AG10803 (cell line): ENCODE measurements around the gene RBM6.
A peak's percentile ranks its signal among the peaks of the same experiment; 100 is the strongest.

ENCODE experiments used
- DNase-seq: peaks from one replicate; pipeline ENCODE4 v3.0.0; 2010; ENCODE audit warnings: low read depth
- H3K4me3 ChIP-seq: 2 replicates; pipeline ENCODE4 v1.5.1; 2011; ENCODE audit warnings: mild to moderate bottlenecking, low read length, control low read depth
- TF ChIP-seq, protein P1 (sequence below): conservative IDR thresholded peaks from 2 replicates; pipeline ENCODE4 v1.5.1; 2011; ENCODE audit warnings: mild to moderate bottlenecking, low read length, control low read depth, inconsistent platforms

The RBM6 gene

DNA sequence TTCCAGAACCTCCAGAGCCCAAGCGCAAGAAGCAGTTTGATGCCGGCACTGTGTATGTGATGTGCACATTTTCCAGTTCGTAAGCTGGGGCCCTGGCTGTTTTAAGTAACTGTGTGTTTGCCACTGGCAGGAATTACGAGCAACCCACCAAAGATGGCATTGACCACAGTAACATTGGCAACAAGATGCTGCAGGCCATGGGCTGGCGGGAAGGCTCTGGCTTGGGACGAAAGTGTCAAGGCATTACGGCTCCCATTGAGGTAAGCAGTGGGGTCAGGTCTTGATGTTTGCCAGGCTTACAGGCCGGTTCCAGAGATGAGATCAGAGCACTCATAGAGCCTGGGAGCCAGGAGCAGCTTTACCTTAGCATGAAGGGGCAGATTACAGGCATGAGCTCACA is 177.2 kb downstream of the RBM6 start:
- DNase-seq, result no peak
- TF ChIP-seq, protein P1, sequence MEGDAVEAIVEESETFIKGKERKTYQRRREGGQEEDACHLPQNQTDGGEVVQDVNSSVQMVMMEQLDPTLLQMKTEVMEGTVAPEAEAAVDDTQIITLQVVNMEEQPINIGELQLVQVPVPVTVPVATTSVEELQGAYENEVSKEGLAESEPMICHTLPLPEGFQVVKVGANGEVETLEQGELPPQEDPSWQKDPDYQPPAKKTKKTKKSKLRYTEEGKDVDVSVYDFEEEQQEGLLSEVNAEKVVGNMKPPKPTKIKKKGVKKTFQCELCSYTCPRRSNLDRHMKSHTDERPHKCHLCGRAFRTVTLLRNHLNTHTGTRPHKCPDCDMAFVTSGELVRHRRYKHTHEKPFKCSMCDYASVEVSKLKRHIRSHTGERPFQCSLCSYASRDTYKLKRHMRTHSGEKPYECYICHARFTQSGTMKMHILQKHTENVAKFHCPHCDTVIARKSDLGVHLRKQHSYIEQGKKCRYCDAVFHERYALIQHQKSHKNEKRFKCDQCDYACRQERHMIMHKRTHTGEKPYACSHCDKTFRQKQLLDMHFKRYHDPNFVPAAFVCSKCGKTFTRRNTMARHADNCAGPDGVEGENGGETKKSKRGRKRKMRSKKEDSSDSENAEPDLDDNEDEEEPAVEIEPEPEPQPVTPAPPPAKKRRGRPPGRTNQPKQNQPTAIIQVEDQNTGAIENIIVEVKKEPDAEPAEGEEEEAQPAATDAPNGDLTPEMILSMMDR, result no peak
- no peak overlapping the region for H3K4me3 ChIP-seq

DNA sequence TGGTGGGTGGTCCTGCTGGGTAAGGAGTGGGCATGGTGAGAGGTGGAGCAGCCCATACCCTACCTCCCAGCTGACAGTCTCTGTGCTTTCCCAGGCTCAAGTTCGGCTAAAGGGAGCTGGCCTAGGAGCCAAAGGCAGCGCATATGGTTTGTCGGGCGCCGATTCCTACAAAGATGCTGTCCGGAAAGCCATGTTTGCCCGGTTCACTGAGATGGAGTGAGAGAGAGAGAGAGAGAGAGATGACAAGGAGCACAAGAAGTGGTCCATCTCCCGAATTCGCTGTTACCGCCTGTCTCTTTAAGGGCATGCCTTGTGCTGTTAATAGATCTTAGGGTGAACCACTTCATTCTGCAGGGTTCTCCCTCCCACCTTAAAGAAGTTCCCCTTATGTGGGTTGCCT is 178.3 kb downstream of the RBM6 start:
- DNase-seq, result no peak
- no peak overlapping the region for H3K4me3 ChIP-seq
- TF ChIP-seq, protein P1, result no peak

- TF ChIP-seq, protein P1, result no peak
- DNase-seq, result no peak
- H3K4me3 ChIP-seq, result no peak overlapping the region
Measured at GRCh38 chr3:50119786-50120185, 179.8 kb downstream of the RBM6 start.

DNA sequence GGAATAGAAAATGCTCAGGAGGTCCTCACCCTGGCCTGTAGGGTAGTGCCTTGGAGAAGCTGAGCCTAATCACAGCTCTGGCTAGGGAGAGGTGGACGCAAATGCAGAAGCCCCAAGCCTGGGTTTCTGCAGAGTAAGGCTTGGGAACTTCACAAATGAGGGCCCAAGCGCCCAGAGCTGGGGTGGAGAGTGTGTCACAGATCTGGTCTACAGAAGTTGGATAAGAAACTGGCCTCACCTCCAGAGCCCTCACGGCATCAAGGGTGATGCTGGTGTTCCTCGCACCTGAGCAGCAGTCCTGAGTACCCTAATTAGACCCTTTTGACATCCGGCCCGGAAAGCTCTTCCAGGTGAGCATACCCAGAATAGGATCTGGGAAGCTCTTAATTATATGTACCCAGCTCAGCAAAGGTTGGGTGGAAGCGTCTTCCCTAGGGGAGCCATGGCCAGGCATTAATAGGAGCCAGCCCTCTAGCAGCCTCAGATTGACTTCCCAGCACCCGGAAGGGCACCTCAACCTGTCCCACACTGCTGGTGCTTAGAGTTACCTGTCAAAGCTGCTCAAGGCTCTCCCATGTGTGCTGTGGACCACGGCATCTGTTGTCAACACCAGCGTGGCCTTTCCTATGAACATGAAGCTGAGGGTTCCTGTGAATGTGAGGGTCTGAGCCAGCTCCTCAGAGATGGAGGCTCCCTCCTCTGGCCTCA is 180.6 kb downstream of the RBM6 start:
- DNase-seq, result no peak
- TF ChIP-seq, protein P1, result no peak
- H3K4me3 ChIP-seq, result no peak overlapping the region

GRCh38 chr3:50121072-50122032 is 181.4 kb downstream of the RBM6 start:
- no peak overlapping the region for H3K4me3 ChIP-seq
- TF ChIP-seq, protein P1, result peak; percentile 84
- DNase-seq, result peak; percentile 78

GRCh38 chr3:50122071-50122470 is 182.1 kb downstream of the RBM6 start:
- no peak overlapping the region for H3K4me3 ChIP-seq
- DNase-seq, result no peak
- TF ChIP-seq, protein P1, result 0 out of 2 replicates have a peak, but pooled peaks have one; percentile 1
